Activated T-cell treated with anti-CD3 and anti-CD28 coated beads, Interleukin-2, amount 50 U/mL, for 24 hours (primary cell): ENCODE results near the gene PGF.

ENCODE experiments used
- DNase-seq: peaks from one replicate; pipeline ENCODE4 v3.0.0-alpha.2; 2020
- H3K27ac Mint-ChIP-seq: 2 replicates; pipeline ENCODE4 v1.8.0; 2020; ENCODE audit warnings: mild to moderate bottlenecking, mixed read lengths
- H3K27me3 Mint-ChIP-seq: 2 replicates; pipeline ENCODE4 v1.8.0; 2020; ENCODE audit warnings: mixed read lengths
- H3K36me3 Mint-ChIP-seq: 2 replicates; pipeline ENCODE4 v1.8.0; 2020; ENCODE audit warnings: low read depth, mixed read lengths
- H3K4me1 Mint-ChIP-seq: 2 replicates; pipeline ENCODE4 v1.8.0; 2020; ENCODE audit warnings: low read depth, mixed read lengths
- H3K4me3 Mint-ChIP-seq: 2 replicates; pipeline ENCODE4 v1.8.0; 2020; ENCODE audit warnings: mild to moderate bottlenecking, moderate library complexity, mixed read lengths
- H3K9me3 Mint-ChIP-seq: 2 replicates; pipeline ENCODE4 v1.8.0; 2020; ENCODE audit warnings: mixed read lengths

PGF gene

GRCh38 chr14:74915826-74916225 is 39.6 kb downstream of the PGF start:
- no peaks in the 10 kb centered on the region for H3K4me1 Mint-ChIP-seq
- DNase-seq, result no peak
- no peaks in the 10 kb centered on the region for H3K27me3 Mint-ChIP-seq
- peaks cover 8% of the 10 kb centered on the region for H3K36me3 Mint-ChIP-seq
- no peaks in the 10 kb centered on the region for H3K9me3 Mint-ChIP-seq
- no peak overlapping the region for H3K4me3 Mint-ChIP-seq
- no peak overlapping the region for H3K27ac Mint-ChIP-seq

GRCh38 chr14:74915426-74915825 is 40.0 kb downstream of the PGF start:
- no peak for DNase-seq
- Mint-ChIP-seq H3K27me3 (no peaks in the 10 kb centered on the region), H3K36me3 (peaks cover 8% of the 10 kb centered on the region), H3K9me3 (no peaks in the 10 kb centered on the region), H3K4me1 (no peaks in the 10 kb centered on the region), H3K4me3 (no peak overlapping the region), H3K27ac (no peak overlapping the region)

GRCh38 chr14:74913986-74914573 is 41.3 kb downstream of the PGF start:
- Mint-ChIP-seq H3K27me3 (no peaks in the 10 kb centered on the region), H3K4me3 (no peak overlapping the region), H3K9me3 (no peaks in the 10 kb centered on the region), H3K27ac (no peak overlapping the region), H3K36me3 (peaks cover 4% of the 10 kb centered on the region), H3K4me1 (no peaks in the 10 kb centered on the region)
- DNase-seq, result no peak

- no peak overlapping the region for H3K4me3 Mint-ChIP-seq
- DNase-seq, result no peak
- H3K36me3 Mint-ChIP-seq, result peaks cover 7% of the 10 kb centered on the region
- no peak overlapping the region for H3K27ac Mint-ChIP-seq
- H3K27me3 Mint-ChIP-seq, result no peaks in the 10 kb centered on the region
- H3K4me1 Mint-ChIP-seq, result no peaks in the 10 kb centered on the region
- H3K9me3 Mint-ChIP-seq, result no peaks in the 10 kb centered on the region
Observed at GRCh38 chr14:74913393-74913910, 41.9 kb downstream of the PGF start.

GRCh38 chr14:74912801-74913200 is 42.6 kb downstream of the PGF start:
- no peaks in the 10 kb centered on the region for H3K4me1 Mint-ChIP-seq
- no peaks in the 10 kb centered on the region for H3K9me3 Mint-ChIP-seq
- H3K4me3 Mint-ChIP-seq, result no peak overlapping the region
- H3K27me3 Mint-ChIP-seq, result no peaks in the 10 kb centered on the region
- peaks cover 7% of the 10 kb centered on the region for H3K36me3 Mint-ChIP-seq
- no peak for DNase-seq
- H3K27ac Mint-ChIP-seq, result no peak overlapping the region

- DNase-seq, result no peak
- Mint-ChIP-seq H3K27ac (no peak overlapping the region), H3K27me3 (no peaks in the 10 kb centered on the region), H3K4me3 (no peak overlapping the region), H3K4me1 (peaks cover 1% of the 10 kb centered on the region), H3K36me3 (peaks cover 10% of the 10 kb centered on the region), H3K9me3 (no peaks in the 10 kb centered on the region)
Observed at GRCh38 chr14:74912111-74912510, 43.3 kb downstream of the PGF start.

GRCh38 chr14:74911704-74912103 is 43.7 kb downstream of the PGF start:
- peaks cover 1% of the 10 kb centered on the region for H3K4me1 Mint-ChIP-seq
- H3K27me3 Mint-ChIP-seq, result no peaks in the 10 kb centered on the region
- no peak for DNase-seq
- no peak overlapping the region for H3K4me3 Mint-ChIP-seq
- H3K27ac Mint-ChIP-seq, result peak overlapping the region; percentile 47
- peaks cover 14% of the 10 kb centered on the region for H3K36me3 Mint-ChIP-seq
- no peaks in the 10 kb centered on the region for H3K9me3 Mint-ChIP-seq

GRCh38 chr14:74911221-74911620 is 44.2 kb downstream of the PGF start:
- H3K27me3 Mint-ChIP-seq, result no peaks in the 10 kb centered on the region
- H3K9me3 Mint-ChIP-seq, result no peaks in the 10 kb centered on the region
- H3K36me3 Mint-ChIP-seq, result peaks cover 16% of the 10 kb centered on the region
- peaks cover 1% of the 10 kb centered on the region for H3K4me1 Mint-ChIP-seq
- peak overlapping the region; percentile 47 for H3K27ac Mint-ChIP-seq
- DNase-seq, result no peak
- no peak overlapping the region for H3K4me3 Mint-ChIP-seq

- Mint-ChIP-seq H3K36me3 (peaks cover 18% of the 10 kb centered on the region), H3K4me1 (peaks cover 5% of the 10 kb centered on the region), H3K27ac (no peak overlapping the region), H3K4me3 (no peak overlapping the region), H3K27me3 (no peaks in the 10 kb centered on the region), H3K9me3 (no peaks in the 10 kb centered on the region)
- no peak for DNase-seq
Observed at GRCh38 chr14:74910556-74910955, 44.8 kb downstream of the PGF start.

- Mint-ChIP-seq H3K9me3 (no peaks in the 10 kb centered on the region), H3K36me3 (peaks cover 24% of the 10 kb centered on the region), H3K27ac (peak overlapping the region; percentile 47), H3K4me1 (peaks cover 8% of the 10 kb centered on the region), H3K4me3 (no peak overlapping the region), H3K27me3 (no peaks in the 10 kb centered on the region)
- no peak for DNase-seq
Observed at GRCh38 chr14:74909911-74910310, 45.5 kb downstream of the PGF start.

- Mint-ChIP-seq H3K27me3 (no peaks in the 10 kb centered on the region), H3K27ac (peak overlapping the region; percentile 47), H3K9me3 (no peaks in the 10 kb centered on the region), H3K36me3 (peaks cover 29% of the 10 kb centered on the region), H3K4me3 (no peak overlapping the region), H3K4me1 (peaks cover 8% of the 10 kb centered on the region)
- DNase-seq, result no peak
Observed at GRCh38 chr14:74909501-74909900, 45.9 kb downstream of the PGF start.

GRCh38 chr14:74908861-74909341 is 46.5 kb downstream of the PGF start:
- Mint-ChIP-seq H3K36me3 (peaks cover 35% of the 10 kb centered on the region), H3K27ac (no peak overlapping the region), H3K4me1 (peaks cover 8% of the 10 kb centered on the region), H3K27me3 (no peaks in the 10 kb centered on the region), H3K4me3 (no peak overlapping the region), H3K9me3 (no peaks in the 10 kb centered on the region)
- no peak for DNase-seq

- no peak for DNase-seq
- Mint-ChIP-seq H3K9me3 (no peaks in the 10 kb centered on the region), H3K27ac (peak overlapping the region; percentile 22), H3K4me1 (peaks cover 8% of the 10 kb centered on the region), H3K36me3 (peaks cover 45% of the 10 kb centered on the region), H3K4me3 (no peak overlapping the region), H3K27me3 (no peaks in the 10 kb centered on the region)
Observed at GRCh38 chr14:74907744-74908143, 47.7 kb downstream of the PGF start.

- no peaks in the 10 kb centered on the region for H3K27me3 Mint-ChIP-seq
- peak overlapping the region; percentile 8 for H3K27ac Mint-ChIP-seq
- no peak for DNase-seq
- H3K4me1 Mint-ChIP-seq, result peaks cover 8% of the 10 kb centered on the region
- no peak overlapping the region for H3K4me3 Mint-ChIP-seq
- no peaks in the 10 kb centered on the region for H3K9me3 Mint-ChIP-seq
- H3K36me3 Mint-ChIP-seq, result peaks cover 52% of the 10 kb centered on the region
Observed at GRCh38 chr14:74906925-74907521, 48.4 kb downstream of the PGF start.

GRCh38 chr14:74905595-74906142 is 49.7 kb downstream of the PGF start:
- Mint-ChIP-seq H3K27me3 (no peaks in the 10 kb centered on the region), H3K4me3 (no peak overlapping the region), H3K4me1 (peaks cover 8% of the 10 kb centered on the region), H3K9me3 (no peaks in the 10 kb centered on the region), H3K27ac (peak overlapping the region; percentile 59), H3K36me3 (peaks cover 66% of the 10 kb centered on the region)
- peak; percentile 87 for DNase-seq
